Medulla oblongata (tissue), 1 donor: ENCODE data around the gene CHRNA7.

Experiments used
- DNase-seq: peaks from one replicate; pipeline ENCODE4 v3.0.0-alpha.2; 2015; ENCODE audit errors: extremely low spot score

Gene CHRNA7

GRCh38 chr15:32067115-32067514, 36.8 kb downstream of the CHRNA7 start:
- no peak for DNase-seq

DNA sequence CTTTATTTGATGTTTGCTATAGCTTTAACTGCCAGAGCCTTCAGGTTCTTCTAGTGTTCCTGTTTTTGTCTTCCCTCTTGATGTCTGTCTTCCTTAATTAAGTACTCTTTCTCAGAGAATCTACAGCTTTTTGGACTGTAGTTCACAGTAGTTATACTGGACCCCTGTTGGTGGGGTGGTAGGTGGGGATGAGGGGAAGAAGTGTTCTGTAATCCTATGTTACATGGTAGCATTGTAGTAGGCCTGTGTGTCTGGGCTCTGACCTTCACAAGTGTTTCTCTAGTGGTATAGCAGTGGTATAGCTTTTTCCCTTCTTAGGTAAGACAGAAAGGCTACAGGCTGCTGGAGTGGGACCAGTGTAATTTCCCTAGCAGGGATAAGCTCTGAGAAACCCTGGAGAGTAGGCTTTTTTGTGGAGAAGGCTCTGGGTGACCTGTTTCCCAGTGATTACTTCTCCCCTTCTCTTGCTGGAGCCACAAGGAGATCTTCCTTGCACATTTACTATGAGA, 59.6 kb downstream of the CHRNA7 start:
- no peak for DNase-seq

DNA sequence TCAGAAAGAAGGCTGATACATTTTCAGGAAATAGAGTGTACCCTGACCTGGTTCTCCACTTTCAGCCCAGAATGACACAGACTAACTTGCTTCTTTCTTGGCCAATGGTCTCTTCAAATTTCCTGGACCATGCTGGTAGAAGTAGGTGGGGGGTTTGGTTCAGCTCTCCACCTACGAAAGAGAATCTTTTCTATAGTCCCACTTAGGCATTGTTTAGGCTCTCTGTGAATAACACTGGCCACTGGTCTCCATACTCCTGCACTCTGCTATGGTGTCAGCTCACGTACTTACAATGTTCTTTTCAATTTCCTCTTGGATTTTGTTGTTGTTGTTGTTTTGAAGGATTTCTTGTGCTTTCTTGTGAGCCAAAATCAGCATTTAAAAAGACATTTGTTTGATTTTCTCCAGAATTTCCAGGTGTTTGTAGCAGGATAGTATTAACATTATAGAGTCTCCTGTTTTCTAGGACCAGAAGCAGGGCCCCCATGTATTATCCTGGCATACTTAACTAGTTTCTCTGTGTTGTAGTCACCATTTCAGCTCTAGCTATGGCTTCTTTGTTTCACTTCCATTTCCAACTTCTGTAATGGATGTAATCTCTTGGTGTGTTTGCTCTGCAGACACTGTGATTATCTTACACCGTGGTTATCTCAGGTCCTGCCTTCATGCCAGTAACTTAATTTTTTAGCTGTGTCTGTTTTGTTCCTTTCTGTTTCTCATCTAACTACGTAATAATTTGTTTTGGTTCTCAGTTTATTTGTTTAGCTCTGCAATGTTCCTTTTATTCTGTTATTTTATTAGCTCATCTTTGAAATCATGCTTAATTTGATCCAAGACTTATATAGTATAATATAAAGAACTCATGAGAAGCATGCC, 61.4 kb downstream of the CHRNA7 start:
- DNase-seq, result no peak

- no peak for DNase-seq
Measured at GRCh38 chr15:32096213-32096612, 65.9 kb downstream of the CHRNA7 start.

DNA sequence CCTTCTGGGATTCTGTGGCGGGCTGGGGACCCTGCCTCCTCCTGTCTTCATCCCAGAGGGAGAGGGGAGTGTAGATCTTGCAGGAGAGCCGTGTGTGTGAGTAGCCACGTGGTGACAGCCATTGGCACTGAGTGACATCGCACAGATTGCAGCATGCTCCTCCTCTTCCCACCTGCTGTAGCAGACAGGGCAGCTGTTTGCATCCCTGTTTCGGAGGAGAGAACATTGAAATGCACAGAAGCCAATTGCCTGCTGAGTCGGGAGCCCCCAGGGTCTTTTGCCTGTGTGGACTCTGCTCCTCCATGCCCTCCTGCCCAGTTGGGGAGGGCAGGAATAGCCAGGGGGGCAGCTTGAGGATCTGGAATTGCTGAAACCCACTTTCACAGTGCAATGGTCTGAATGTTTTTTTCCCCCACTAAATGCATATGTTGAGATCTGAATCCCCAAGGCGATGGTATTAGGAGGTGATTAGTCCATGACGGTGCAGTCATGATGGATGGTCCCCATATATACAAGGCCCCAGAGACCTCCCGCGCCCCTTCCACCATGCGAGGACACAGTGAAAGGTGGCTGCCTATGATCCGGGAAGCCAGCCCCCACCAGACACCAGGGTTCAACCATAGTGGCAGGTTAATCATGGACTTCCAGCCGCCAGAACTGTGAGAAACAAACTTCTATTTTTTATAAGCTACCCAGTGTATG, 66.8 kb downstream of the CHRNA7 start:
- no peak for DNase-seq

GRCh38 chr15:32098033-32098432, 67.7 kb downstream of the CHRNA7 start:
- no peak for DNase-seq

DNA sequence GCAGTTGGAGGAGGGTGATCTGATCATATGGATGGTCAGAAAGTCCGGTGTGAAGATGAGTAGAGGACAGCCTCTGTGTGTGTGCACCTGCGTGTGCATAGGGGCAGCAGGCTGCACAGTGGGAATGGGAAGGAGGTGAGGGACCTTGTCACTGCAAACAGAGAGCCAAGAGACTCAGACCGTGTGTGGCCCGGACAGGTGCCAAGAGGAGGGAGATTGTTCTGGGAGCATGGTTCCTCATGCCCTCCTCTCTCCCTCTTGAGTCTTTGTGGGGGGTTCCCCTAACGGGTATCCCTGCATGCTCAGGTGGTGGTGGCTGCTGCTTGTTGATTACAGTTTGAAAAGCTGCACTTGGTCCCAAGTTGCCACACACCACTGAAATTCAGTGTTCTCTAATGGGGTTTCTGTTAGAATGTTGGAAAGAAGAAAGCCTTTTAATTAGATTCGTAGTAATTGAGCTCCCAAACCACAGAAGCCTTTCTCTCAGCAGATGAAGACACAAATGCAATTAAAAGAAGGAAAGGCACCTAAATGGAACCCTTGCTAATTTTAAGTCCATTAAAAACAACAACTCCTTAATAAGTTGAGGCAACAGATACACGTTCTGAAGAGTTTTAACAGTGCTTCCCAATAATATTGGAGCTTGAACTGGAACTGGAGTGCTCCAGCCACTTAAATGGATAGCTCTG, 68.9 kb downstream of the CHRNA7 start:
- DNase-seq, result no peak

- DNase-seq, result no peak
Measured at GRCh38 chr15:32099956-32100684, 69.8 kb downstream of the CHRNA7 start.

GRCh38 chr15:32104061-32104995, 74.0 kb downstream of the CHRNA7 start:
- no peak for DNase-seq

GRCh38 chr15:32105258-32106241, 75.2 kb downstream of the CHRNA7 start:
- no peak for DNase-seq

- no peak for DNase-seq
Measured at GRCh38 chr15:32106401-32107381, 76.4 kb downstream of the CHRNA7 start.

DNA sequence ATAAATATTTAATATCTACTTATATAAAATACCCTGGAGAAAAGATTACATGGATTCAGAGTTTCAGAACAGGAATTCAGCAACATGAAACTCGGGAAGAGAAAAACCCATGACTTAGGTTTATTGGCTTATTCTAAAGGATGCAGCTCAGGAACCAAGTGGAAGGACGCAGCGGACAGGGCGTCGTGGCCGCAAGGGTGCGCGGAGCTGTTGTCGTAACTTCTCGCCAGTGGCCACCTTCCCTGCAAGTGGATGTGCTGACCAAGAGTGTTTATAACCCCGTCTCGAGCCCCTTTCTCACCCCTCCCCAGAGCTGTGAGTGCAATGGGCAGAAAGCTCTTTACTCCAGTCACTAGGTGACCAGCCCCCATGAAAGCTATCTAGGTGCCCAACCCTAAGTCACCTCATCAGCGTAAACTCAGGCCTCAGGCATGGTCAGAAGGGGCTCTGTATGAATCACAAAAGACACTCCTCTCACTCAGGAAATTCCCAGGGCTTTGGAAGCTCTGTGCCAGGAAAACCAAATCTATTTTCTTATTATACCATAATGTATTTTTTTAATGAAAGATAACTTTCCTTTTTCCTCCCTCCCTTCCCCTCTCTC, 77.3 kb downstream of the CHRNA7 start:
- no peak for DNase-seq

DNA sequence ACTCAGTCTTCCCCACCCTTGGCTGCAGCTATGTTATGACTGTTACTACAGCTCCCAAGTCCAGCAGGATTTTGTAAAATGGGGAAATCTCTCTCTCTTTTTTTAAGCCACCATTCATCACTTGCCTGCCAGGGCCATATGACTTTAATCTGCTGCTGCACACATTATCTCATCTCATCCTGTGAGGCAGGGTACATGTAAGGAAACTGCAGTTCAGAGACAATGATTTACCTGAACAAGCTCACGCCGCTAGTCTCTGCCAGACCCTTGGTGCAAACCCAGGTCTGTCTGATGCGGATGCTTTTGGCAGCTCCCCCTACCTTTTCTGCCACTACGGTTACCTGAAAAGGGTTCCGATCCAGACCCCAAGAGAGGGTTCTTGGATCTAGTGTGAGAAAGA, 78.3 kb downstream of the CHRNA7 start:
- no peak for DNase-seq

- DNase-seq, result no peak
Measured at GRCh38 chr15:32112101-32112500, 81.8 kb downstream of the CHRNA7 start.

- no peak for DNase-seq
Measured at GRCh38 chr15:32113224-32113623, 82.9 kb downstream of the CHRNA7 start.

DNA sequence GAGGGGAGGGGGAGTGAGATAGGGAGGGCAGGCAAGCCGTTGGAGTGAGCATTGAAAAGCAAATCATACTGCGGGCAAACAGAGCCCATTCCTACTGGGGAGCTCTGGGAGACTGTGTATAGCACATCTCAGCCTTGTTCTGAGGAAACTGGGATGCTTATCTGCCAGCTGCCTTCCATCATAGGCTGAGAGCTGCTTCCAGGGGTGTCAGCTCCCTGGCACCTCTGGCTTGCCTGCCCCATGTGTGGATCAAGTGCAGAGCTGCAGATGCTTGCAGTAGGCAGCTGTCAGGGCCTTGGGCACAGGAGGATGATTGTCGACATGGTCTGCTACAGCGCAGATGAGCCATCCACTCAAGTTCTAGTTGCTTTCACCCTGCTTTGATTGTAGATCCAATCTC, 86.8 kb downstream of the CHRNA7 start:
- no peak for DNase-seq

- DNase-seq, result no peak
Measured at GRCh38 chr15:32119286-32119685, 89.0 kb downstream of the CHRNA7 start.
